ENCODE measurements around the gene NBEA.

The NBEA gene

DNA sequence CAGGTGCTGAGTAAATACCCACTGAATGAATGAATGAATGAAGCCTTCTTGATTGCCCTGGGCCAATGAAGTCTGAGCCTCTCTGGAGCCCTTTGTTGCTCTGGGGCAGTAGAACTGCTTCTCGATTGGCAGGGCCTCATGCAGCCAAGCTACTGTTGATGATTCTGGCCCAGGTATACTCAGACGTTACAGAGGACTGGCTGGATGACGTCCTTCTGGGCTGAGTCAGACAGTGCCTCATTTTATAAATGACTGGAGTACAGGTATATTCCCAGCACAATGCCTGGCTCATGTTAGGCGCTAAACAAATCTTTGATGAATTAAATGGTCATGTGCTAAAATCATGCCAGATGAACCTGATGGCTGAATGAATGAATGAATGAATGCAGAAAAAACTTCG is 778.2 kb downstream of the NBEA start:
- TF ChIP-seq, protein P1, sequence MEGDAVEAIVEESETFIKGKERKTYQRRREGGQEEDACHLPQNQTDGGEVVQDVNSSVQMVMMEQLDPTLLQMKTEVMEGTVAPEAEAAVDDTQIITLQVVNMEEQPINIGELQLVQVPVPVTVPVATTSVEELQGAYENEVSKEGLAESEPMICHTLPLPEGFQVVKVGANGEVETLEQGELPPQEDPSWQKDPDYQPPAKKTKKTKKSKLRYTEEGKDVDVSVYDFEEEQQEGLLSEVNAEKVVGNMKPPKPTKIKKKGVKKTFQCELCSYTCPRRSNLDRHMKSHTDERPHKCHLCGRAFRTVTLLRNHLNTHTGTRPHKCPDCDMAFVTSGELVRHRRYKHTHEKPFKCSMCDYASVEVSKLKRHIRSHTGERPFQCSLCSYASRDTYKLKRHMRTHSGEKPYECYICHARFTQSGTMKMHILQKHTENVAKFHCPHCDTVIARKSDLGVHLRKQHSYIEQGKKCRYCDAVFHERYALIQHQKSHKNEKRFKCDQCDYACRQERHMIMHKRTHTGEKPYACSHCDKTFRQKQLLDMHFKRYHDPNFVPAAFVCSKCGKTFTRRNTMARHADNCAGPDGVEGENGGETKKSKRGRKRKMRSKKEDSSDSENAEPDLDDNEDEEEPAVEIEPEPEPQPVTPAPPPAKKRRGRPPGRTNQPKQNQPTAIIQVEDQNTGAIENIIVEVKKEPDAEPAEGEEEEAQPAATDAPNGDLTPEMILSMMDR (conservative IDR thresholded peaks at IDR 0.05; ENCODE audit: low read depth, low read length): no peak

DNA sequence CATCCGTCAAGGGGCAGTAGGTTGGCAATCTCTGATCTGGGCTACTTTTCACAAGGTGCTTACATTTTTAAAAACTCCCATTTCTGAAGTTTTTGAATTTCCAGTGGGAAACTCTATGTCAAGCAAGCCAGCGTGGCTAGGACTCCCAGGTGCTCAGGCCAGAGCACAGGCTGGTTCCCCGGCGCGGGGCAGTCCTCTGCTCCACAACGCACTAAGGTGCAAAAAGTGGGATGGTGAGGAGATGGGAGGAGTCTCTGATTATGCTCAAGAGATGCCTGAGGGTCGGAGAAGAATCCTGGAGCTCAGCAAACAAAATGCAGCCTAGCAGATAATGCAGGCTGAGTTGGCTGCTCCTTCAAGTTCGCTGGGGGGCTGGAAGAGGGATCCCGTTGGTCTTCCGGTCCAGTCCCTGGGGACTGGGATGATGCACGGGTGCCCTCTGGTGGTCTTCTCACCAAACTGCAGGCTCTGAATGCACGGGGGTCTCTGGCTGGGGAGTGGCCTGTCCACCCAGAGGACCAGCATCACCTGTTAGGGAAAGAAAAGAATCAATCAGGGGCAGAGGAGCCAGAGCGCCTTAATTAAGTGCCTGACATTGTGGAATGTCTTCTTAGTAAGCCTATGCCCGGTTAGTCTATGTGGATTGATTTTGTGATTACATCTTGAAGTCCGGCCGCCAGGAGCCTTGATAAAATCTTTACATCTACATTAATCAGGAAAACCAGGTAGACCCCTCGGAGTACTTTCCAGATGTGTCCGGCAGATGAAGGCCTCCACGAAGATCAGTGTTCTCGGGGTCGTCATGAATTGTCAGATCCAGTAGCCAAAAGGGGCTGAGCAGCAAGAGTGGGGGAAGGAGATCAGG is 778.9 kb downstream of the NBEA start:
- TF ChIP-seq, protein P1 (conservative IDR thresholded peaks at IDR 0.05; ENCODE audit: low read depth, low read length): peak; percentile 98
- peak; percentile 60 for DNase-seq (ENCODE audit: low read depth)
- peak overlapping the region; percentile 40 for H3K4me3 ChIP-seq (ENCODE audit: low read depth, low read length)

More for the DNA sequence above, 778.2 kb downstream of the NBEA start:
- no peak for DNase-seq (ENCODE audit: low read depth)
- no peak overlapping the region for H3K4me3 ChIP-seq (ENCODE audit: low read depth, low read length)

Measured in choroid plexus epithelial cell (primary cell).